Liver (tissue), 3 donors: ENCODE results near the gene TRIO.

Experiments
- EGR1 ChIP-seq, 2 donors: IDR thresholded peaks; 2 replicates each; pipeline ENCODE4 v1.6.1; 2016 to 2018; ENCODE audit warnings: antibody characterized with exemption in 2 of 2, low read depth in 2 of 2
- FOXA1 ChIP-seq: IDR thresholded peaks from 2 replicates; pipeline ENCODE4 v1.6.1; 2016; ENCODE audit warnings: antibody characterized with exemption
- GABPA ChIP-seq, 2 donors: IDR thresholded peaks in 1 of 2; conservative IDR thresholded peaks in 1 of 2; 2 replicates each; pipeline ENCODE4 v1.6.1; 2016; ENCODE audit warnings: antibody characterized with exemption in 2 of 2, mild to moderate bottlenecking in 1 of 2, moderate library complexity in 1 of 2
- JUND ChIP-seq, 2 donors: IDR thresholded peaks; 2 replicates each; pipeline ENCODE4 v1.6.1; 2016; ENCODE audit warnings: antibody characterized with exemption in 2 of 2
- RAD21 ChIP-seq, 2 donors: IDR thresholded peaks; 2 replicates each; pipeline ENCODE4 v1.6.1; 2016; ENCODE audit warnings: antibody characterized with exemption in 2 of 2, mild to moderate bottlenecking in 2 of 2
- TAF1 ChIP-seq: conservative IDR thresholded peaks from 2 replicates; pipeline ENCODE4 v1.6.1; 2016; ENCODE audit warnings: antibody characterized with exemption, mild to moderate bottlenecking
- YY1 ChIP-seq: IDR thresholded peaks from 2 replicates; pipeline ENCODE4 v1.6.1; 2016; ENCODE audit warnings: antibody characterized with exemption, mild to moderate bottlenecking
- ZBTB33 ChIP-seq: IDR thresholded peaks from 2 replicates; pipeline ENCODE4 v1.6.1; 2016; ENCODE audit warnings: antibody characterized with exemption
- TF ChIP-seq, protein P1 (sequence below): IDR thresholded peaks from 2 replicates; pipeline ENCODE4 v1.6.1; 2016; ENCODE audit warnings: antibody characterized with exemption
- TF ChIP-seq, protein P2 (sequence below): IDR thresholded peaks from 2 replicates; pipeline ENCODE4 v1.6.1; 2016; ENCODE audit warnings: antibody characterized with exemption, mild to moderate bottlenecking
- TF ChIP-seq, protein P3 (sequence below): fragments of 150-350 bp; IDR thresholded peaks from 2 replicates; pipeline ENCODE4 v1.5.1; 2017; ENCODE audit warnings: improper control_type of control experiment, low read depth, low read length; ENCODE audit not compliant: missing input control
- donor health status: healthy.
- donor health status: healthy.

DNA sequence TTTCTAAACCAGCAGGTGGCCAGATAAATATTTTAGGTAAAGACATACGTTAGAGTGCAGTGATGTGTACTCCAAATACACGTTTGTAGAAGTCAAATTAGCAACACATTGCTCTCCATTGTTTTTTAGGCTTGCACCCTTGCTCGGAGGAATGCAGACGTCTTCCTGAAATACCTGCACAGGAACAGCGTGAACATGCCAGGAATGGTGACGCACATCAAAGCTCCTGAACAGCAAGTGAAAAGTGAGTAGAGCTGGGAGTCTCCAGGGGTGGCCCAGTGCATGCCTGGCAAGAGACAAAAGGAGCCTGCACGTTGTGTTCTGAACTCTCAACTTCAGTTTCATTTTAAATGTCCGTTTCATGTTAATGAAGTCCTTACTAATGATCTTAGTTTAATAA lies 231.0 kb downstream of the TRIO start:
- TF ChIP-seq, protein P1, sequence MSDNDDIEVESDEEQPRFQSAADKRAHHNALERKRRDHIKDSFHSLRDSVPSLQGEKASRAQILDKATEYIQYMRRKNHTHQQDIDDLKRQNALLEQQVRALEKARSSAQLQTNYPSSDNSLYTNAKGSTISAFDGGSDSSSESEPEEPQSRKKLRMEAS, result no peak
- TF ChIP-seq JUND (IDR thresholded peaks at IDR 0.05), result no peak
- TF ChIP-seq, protein P2, sequence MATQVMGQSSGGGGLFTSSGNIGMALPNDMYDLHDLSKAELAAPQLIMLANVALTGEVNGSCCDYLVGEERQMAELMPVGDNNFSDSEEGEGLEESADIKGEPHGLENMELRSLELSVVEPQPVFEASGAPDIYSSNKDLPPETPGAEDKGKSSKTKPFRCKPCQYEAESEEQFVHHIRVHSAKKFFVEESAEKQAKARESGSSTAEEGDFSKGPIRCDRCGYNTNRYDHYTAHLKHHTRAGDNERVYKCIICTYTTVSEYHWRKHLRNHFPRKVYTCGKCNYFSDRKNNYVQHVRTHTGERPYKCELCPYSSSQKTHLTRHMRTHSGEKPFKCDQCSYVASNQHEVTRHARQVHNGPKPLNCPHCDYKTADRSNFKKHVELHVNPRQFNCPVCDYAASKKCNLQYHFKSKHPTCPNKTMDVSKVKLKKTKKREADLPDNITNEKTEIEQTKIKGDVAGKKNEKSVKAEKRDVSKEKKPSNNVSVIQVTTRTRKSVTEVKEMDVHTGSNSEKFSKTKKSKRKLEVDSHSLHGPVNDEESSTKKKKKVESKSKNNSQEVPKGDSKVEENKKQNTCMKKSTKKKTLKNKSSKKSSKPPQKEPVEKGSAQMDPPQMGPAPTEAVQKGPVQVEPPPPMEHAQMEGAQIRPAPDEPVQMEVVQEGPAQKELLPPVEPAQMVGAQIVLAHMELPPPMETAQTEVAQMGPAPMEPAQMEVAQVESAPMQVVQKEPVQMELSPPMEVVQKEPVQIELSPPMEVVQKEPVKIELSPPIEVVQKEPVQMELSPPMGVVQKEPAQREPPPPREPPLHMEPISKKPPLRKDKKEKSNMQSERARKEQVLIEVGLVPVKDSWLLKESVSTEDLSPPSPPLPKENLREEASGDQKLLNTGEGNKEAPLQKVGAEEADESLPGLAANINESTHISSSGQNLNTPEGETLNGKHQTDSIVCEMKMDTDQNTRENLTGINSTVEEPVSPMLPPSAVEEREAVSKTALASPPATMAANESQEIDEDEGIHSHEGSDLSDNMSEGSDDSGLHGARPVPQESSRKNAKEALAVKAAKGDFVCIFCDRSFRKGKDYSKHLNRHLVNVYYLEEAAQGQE, result no peak
- TF ChIP-seq EGR1 (IDR thresholded peaks at IDR 0.05; ENCODE audit: low read depth in 2 of 2), result no peak
- no peak for TF ChIP-seq YY1
- no peak for TF ChIP-seq FOXA1
- TF ChIP-seq, protein P3, sequence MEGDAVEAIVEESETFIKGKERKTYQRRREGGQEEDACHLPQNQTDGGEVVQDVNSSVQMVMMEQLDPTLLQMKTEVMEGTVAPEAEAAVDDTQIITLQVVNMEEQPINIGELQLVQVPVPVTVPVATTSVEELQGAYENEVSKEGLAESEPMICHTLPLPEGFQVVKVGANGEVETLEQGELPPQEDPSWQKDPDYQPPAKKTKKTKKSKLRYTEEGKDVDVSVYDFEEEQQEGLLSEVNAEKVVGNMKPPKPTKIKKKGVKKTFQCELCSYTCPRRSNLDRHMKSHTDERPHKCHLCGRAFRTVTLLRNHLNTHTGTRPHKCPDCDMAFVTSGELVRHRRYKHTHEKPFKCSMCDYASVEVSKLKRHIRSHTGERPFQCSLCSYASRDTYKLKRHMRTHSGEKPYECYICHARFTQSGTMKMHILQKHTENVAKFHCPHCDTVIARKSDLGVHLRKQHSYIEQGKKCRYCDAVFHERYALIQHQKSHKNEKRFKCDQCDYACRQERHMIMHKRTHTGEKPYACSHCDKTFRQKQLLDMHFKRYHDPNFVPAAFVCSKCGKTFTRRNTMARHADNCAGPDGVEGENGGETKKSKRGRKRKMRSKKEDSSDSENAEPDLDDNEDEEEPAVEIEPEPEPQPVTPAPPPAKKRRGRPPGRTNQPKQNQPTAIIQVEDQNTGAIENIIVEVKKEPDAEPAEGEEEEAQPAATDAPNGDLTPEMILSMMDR, result no peak
- TF ChIP-seq ZBTB33, result no peak
- no peak for TF ChIP-seq GABPA (IDR thresholded peaks at IDR 0.05 in 1 of 2, conservative IDR thresholded peaks at IDR 0.05 in 1 of 2)
- TF ChIP-seq RAD21 (IDR thresholded peaks at IDR 0.05), result no peak
- TF ChIP-seq TAF1, result no peak
